Measurements from ENCODE around the gene RPS18.
"Not testable (repeated sequence)": the region's sequence is repeated elsewhere in the genome, so short reads cannot be mapped to it uniquely, and the experiment has no call there.

Gene RPS18

DNA sequence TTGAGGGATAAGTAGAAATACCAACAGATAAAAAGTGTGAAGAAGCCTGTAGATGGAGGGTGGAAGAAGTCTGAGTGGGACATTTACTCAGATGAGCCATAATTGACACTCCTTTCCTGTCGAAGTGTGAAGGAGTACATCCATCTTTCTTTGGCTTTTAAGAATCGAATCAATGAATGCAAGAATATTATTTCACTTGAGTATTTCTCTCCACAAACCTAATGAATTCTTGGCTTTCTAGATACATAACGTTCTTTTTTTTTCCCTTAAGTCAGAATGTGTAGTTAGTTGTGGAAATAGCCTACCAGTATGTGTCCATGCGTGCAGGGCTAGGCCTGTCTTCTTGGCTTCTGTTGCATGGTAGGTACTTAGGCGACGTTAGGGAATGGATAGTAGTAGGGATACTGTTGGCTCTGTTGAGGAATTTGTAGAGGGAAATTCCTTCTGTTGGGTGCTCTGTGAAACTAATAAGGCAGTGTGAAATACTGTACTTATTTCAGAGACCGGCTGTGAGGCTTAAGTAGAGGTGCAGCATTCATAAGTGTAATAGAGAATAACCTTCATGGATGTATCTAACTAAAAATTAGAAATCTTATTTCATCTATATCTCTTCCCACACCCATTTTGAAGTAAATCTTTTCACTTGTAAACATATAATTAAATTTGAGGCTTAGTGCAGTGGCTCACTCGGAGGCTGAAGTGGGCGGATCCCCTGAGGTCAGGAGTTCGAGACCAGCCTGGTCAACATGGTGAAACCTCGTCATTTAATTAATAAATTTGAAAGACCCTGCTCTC is 1.5 kb downstream of the RPS18 start:
- no peak for DNase-seq

DNA sequence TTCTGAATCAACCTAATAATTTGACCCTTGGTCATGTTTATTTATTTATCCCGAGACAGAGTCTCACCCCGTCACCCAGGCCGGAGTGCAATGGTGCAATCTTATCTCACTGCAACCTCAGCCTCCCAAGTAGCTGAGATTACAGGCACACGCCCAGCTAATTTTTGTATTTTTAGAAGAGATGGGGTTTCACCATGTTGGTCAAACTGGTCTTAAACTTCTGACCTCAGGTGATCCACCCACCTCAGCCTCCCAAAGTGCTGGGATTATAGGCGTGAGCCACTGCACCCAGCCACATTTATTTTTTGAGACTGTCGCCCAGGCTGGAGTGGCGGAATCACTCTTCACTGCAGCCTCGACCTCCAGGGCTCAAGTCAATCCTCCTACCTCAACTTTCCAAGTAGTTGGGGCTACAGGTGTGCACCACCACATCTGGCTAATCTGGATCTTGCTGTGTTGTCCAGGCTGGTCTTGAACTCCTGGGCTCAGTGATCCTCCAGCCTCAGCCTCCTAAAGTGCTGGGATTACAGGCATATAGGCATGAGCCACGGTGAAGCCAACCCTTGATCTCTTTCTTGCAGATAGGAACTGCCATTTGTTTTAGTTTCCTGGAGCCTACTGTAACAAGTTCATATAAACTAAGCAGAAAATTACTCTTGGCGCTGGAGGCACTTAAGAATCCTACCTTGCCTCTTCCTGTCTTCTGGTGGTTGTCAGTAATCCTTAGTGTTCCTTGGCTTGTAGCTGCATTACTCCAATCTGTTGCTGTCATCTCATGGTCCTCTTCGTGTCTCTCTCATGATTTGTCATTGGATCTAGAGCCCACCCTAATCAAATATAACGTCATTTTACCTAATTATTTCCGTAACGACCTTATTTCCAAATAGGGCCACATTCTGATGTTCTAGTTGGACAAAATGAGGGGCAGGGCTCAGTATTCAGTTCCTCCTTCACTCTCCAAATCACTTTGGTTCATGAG is 2.3 kb downstream of the RPS18 start:
- DNase-seq, result no peak

GRCh38 chr6:33275795-33276580 is 4.1 kb downstream of the RPS18 start:
- peak in 1 of 2 experiments; percentile 5 for DNase-seq

GRCh38 chr6:33276581-33276863 is 4.6 kb downstream of the RPS18 start:
- no peak for DNase-seq

DNA sequence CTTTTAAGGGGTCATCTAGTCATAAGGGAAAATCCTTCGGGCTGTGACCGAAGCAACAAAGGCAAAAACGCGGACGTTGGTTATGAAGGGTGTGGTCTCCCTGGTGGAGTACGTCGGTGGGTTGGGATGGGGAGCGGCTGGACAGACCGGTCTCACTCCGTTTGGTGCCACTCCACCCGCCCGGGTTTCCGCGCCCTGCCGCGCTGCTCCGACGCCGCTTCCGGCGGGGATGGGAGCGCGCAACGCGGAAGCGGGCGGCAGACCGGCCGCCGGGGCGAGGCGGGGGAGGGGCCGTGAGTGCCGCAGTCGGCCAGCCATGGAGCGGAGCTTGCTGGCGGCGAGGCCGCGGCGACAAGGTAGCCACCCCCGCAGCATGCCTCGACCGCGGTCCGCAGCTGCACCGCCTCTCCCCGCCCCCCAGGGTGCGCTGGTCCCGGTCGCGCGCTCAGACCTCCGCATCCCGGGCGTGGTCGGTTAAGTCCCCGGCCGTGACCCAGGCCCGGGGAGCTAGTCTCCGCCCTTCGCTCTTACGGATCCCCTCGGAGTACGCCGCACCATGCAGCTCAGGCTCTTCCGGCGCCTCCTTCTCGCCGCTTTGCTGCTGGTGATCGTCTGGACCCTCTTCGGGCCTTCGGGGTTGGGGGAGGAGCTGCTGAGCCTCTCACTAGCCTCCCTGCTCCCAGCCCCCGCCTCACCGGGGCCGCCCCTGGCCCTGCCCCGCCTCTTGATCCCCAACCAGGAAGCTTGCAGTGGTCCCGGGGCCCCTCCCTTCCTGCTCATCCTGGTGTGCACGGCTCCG is 5.2 kb downstream of the RPS18 start, which contains the start of gene B3GALT4:
Gene B3GALT4, plus strand, starts transcription at position 260 of the 799 bp plus-strand sequence. Its CDS starts 297 bp downstream, at position 557.
- peak; percentile 65 to 76 for DNase-seq

DNA sequence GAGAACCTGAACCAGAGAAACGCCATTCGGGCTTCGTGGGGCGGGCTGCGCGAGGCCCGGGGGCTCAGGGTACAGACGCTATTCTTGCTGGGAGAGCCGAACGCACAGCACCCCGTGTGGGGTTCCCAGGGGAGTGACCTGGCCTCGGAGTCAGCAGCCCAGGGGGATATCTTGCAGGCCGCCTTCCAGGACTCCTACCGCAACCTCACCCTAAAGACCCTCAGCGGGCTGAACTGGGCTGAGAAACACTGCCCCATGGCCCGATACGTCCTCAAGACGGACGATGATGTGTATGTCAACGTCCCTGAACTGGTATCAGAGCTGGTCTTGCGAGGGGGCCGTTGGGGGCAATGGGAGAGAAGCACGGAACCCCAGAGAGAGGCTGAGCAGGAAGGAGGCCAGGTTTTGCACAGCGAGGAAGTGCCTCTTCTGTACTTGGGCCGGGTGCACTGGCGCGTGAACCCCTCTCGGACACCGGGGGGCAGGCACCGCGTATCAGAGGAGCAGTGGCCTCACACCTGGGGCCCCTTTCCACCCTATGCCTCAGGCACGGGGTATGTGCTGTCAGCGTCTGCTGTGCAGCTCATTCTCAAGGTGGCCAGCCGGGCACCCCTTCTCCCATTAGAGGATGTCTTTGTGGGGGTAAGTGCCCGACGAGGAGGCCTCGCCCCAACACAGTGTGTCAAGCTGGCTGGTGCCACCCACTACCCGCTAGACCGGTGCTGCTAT is 6.0 kb downstream of the RPS18 start:
- no peak for DNase-seq

- DNase-seq, result no peak
Observed at GRCh38 chr6:33278392-33278741, 6.5 kb downstream of the RPS18 start.

DNA sequence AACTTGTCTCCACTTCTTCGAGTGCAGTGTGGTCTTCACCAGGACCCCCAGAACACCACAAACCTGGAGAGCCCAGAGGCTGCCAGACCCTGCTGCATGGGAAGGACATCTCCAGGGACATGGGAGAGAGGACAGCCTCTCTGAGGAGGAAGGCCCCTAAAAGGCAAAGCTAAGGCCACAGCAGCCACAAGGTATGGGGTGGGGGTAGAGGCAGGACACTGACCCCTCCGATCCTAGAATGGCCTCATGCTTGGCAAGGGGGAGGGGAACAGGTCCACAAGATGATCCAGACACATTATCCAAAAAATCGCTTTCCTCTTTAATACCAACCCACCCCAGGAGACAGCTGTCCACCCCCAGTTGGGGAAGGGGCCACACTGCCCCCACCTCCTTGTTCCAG is 6.9 kb downstream of the RPS18 start:
- no peak for DNase-seq

DNA sequence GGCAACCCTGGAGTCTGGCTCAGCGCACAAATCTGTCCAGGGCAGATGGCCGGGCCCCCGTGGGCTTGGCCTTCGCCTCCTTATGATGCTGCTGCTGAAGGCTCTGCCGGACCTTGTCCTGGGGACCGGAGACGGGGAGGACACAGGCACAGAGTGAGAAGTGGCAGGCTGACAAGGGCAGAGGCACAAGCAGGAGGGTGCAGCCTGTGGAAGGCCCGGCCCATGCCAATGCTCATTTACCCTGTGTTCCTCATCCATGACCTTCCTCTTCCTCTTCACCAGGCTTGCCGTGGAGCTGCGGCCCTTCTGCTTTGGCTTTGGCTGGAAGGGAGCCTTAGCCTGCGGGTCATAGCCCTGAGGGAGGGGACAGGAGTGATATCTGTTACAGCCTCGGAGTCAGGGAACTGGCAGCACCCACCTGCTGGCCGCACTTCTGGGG is 7.4 kb downstream of the RPS18 start:
- no peak for DNase-seq

DNA sequence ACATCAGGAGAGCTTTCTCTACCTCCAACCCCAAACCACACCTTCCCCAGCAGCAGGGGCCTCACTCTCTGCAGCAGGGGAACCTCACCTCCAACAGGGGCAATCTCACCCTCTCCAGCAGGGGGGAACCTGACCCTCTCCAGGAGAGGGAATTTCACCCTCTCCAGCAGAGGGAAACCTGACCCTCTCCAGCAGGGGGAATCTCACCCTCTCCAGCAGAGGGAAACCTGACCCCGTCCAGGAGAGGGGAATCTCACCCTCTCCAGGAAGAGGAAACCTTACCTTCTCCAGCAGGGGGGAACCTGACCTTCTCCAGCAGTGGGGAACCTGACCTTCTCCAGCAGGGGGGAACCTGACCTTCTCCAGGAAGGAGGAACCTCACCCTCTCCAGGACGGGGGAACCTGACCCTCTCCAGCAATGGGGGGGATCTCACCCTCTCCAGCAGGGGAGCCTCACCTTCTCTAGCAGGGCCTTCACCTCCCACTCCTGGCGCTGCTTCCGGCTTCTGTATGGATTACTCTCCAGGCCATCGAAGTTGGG is 8.2 kb downstream of the RPS18 start:
- peak in 1 of 2 experiments; percentile 20 for DNase-seq

DNA sequence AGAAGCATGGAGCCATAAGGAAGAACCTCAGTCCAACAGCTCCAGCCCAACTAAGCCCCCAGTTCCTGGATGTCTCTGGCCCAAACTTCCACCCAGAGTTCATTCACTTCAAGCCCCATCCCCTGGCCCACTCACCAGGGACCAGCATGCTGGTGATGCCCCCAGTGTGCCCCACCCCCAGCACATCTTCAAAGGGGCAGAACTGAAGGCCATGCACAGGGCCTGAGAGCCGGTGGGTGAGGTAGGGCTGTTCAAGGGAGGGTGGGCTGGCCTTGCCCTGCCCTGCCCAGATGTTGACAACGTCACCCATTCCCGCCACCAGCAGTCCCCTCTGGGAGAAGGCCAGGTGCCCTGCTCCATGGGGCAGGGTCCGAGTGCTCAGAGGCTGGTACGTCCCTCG is 8.7 kb downstream of the RPS18 start:
- no peak for DNase-seq

- not testable (repeated sequence) for DNase-seq
Observed at GRCh38 chr6:33285214-33285613, 13.3 kb downstream of the RPS18 start.

GRCh38 chr6:33286946-33287914 is 15.4 kb downstream of the RPS18 start:
- DNase-seq, result no peak

DNA sequence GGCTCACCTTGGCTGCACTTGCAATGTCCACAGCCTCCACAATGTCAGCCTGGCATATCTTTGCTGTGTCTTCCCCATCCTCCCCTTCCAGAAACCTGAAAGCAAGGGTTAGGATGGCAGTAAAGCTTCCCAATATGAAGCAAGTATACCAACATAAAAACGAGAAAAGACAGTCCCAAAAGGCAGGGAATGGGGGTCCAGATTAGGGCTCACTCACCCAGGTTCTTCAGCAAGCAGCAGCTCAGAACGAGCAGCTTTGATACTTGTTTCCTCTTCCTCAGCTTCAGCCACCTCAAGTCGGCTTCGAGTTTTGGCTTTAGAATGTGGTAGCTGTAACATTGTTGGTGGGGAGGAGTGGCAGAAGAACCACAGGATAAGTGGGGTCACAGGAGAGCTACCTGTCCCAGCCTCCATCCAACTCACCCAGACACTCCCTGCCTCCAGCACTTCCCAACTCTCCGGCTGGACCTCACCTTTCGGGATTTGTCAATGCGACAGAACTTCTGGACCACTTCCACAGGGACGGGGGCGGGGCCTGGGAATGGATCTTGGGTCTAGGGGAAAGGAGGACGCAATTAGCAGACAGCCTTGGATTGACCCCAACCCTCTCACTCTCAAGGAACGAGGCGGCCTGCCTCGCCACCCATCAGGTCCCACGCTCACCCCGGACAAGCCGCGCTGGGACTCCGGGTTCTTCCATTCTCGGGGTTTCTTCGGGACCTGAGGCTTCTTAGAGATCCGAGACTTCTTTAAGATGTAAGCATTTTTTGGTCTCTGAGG is 16.5 kb downstream of the RPS18 start:
- DNase-seq, result no peak

GRCh38 chr6:33288921-33289783 is 17.3 kb downstream of the RPS18 start, which contains the start of the genes PFDN6 and WDR46:
Gene PFDN6, plus strand, starts transcription at chr6:33289601. Its CDS starts 256 bp downstream, at chr6:33289857.
Gene WDR46, minus strand, starts transcription at chr6:33289239. Its CDS starts 69 bp downstream, at chr6:33289170.
- peak; percentile 62 to 86 for DNase-seq

GRCh38 chr6:33289784-33290315 is 18.0 kb downstream of the RPS18 start:
- DNase-seq, result no peak

GRCh38 chr6:33290459-33290858 is 18.6 kb downstream of the RPS18 start:
- DNase-seq, result no peak

All from NCI-H2081 (cell line).